GM19324 (cell line): ENCODE data around the gene LUZP2.

Experiments
- ATAC-seq: cut with Tn5 transposase; IDR thresholded peaks from one replicate; pipeline ENCODE4 v1.9.1; 2021; ENCODE audit warnings: mild to moderate bottlenecking, moderate library complexity; ENCODE audit not compliant: unreplicated experiment, low FRiP score

The LUZP2 gene

DNA sequence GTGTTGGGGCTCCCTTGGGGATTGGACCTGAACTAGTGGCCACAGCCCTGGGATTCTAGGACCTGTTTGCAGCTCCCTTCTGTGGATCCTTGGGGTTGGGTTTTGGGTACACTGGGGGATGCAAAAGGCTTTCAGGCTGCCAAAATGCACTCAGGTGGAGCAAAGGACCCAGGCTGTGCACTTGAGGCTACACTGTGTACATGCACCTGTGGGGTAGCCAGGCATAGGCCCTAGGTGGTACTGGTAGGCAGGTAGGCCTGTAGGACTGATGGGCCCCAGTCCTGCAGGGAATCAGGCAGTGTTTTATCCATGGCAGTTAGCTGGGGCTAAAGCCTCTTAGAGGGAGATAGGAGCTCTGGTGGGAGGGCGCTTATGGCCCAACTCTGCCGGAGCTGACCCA, 542.3 kb downstream of the LUZP2 start:
- ATAC-seq: no peak

DNA sequence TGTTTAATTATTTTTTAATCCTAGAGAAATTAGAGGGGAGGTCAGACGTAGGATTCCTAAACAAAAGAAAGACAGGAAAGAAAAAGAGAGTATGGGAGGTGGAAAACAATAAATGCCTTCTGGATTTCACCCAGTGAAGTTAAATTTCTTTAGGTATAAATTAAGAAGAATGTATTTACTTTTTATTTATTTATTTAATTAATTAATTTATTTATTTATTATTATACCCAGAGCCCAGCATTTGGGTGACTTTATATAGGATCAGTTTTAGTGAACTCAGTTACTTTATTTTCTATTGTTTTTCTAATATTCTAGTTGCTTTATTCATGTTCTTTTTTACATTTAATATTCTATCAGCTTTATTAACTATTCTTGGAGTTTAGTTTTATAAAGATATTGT, 551.8 kb downstream of the LUZP2 start:
- no peak for ATAC-seq

DNA sequence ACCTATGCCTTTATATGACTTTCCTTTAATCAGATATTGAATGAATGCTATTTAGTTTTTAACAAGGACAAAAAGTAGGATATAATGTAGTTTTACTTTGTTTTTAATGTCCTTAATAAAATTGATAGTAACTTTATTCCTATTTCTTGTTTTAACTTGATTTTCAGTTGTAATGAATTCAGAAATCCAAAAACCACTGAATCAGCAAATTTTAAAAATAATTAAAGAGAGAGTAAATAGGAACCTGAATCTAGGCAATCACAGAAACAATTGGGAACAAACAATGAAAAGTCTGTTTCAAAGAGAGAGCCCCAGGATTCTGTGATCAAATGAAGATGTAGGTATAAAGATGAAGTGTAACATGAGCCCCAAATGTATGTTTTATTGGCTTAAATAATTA, 556.0 kb downstream of the LUZP2 start:
- no peak for ATAC-seq

DNA sequence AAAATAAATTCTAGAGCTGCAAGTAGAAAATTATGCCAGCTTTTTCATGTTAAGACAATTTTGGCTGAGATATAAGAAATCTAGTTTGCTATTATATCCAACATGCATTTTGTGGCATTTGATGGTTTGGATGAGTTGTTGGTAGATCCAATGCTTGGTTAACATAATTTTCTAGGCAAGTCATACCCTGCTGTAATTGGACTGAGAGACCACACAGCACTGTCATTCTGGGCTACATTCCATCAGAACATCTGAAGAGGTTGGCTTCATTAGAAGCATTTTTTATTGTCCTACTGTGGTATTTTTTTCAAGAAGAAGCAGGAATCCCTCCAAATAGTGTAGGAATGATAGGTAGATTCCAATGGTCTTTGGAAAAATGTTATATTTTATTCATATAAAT, 561.0 kb downstream of the LUZP2 start:
- ATAC-seq: no peak

DNA sequence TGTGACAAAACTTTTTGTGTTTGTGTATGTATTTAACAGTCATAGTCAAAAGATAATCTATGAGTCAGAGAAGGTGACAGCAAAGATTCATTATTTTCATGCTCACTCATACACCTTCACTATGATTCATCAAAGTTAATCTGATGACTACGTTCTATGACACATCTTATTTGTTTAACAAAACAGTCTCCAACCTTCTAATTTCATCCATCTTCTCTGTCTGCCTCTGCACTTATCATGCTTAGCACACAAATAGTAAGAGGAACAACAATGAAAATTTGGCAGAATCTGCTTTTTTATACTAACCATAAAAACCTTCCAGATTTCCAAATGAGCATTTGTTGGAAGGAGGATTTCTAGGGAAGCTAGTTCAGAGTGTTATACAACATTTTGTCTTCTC, 568.9 kb downstream of the LUZP2 start:
- no peak for ATAC-seq

DNA sequence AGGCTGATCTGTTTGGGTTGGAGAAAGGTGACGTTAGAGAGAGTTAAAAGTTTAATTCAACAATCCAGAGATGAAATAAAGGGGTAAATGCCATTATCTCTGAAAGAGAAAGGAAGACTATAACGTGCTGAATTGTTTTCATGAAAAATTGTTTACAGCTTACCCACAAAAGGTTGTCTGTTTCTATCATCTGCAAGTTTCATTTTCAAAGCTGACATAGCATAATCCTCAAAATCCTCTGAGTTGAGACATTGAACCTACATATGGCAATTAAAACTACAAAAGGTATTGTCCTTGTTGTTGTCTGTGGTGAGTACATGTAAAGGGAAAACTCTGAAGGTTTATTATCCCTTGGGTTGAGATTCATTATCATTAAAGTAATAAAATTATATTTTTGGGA, 569.9 kb downstream of the LUZP2 start:
- no peak for ATAC-seq

DNA sequence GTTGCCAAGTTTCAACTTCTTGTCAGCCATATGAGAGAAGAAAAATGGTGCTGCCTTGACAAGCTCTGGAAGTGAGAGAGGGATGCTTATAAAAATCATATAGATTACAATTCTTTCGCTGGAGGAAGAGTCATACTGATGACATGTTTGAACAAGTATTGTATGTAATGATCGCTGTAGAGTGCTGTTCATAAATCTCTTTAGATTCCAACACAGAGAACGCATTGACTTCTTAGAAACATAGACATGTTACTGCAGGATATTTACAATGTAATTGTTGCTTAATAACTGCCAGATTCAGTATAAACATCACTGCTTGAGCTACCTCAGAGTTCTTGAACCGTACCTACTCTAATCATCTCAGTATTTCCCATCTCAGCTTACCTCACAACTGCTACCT, 571.6 kb downstream of the LUZP2 start:
- no peak for ATAC-seq

DNA sequence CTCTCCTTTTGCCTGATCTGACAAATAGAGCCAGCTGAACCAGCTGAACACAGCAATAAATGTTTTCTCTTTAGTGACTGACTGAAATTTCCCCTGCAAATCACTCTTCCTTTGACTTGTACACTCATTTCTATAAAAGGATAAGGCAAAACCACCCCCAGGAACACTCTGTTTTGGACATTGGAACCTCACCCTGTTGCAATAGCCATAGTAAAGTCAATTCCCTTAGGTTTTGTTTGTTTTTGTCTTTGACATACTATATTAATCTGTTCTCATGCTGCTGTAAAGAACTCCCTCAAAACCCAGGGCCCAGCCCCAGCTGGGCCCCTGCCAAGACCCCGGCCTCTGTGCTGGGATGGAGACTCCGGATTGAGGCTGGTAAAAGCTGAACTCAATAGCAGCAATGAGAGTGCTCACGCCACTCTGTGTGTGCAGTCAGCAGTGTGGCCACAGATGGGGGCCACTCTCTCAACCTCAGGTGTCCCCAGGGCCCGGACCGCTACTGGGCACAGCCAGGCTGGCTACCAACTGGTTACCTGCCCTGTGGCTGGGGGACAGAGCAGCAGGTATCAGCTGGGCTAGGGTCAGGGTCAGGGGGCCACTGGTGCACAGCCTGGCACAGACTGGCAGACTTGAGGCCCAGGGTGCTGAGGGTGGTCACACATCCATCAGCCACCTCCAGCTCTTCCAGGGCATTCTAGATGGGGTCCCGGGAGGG, 597.4 kb downstream of the LUZP2 start:
- ATAC-seq: no peak

DNA sequence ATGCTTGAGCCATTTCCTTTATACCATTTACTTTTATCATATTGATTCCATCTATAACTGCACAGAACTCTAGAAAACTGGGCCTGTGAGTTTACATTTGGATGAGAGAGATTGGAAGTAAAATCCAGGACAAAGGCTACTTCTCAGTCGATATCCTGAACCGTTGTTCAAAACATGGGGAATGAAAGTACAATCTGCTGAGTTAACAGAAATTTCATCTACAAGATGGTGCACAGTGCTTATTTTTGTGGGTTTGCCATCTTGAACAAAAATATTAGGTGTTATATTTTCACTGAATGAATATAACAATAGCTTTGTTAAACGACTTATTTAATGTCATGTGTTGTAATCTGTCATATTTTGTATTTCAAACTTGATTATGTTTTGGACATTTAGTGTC, 622.6 kb downstream of the LUZP2 start:
- ATAC-seq: no peak
